Spleen (tissue), 11 donors: ENCODE measurements around the gene CLIP1. TPM values are rescaled to one million over a fixed set of nuclear protein-coding genes. Genes with fewer than 3 reads are reported as not detected.

Source experiments
- DNase-seq: peaks from one replicate; pipeline ENCODE4 v3.0.0-alpha.2; 2020
- H3K27ac ChIP-seq, 8 donors: fragments of 200-600 bp; sonication (generic) in 7 of 8; 1 replicate in 4 of 8; 2 replicates in 4 of 8; pipeline versions ENCODE4 v1.5.0 to v1.8.0; 2016 to 2021; ENCODE audit warnings: inconsistent platforms in 4 of 8, mild to moderate bottlenecking in 4 of 8, moderate library complexity in 1 of 8
- H3K27me3 ChIP-seq, 7 donors: fragments of 200-600 bp; sonication (generic) in 6 of 7; replicated peaks in 1 of 7; 1 replicate in 4 of 7; 2 replicates in 3 of 7; pipeline versions ENCODE4 v1.5.0 to v1.8.0; 2016 to 2021; ENCODE audit warnings: inconsistent platforms in 3 of 7, mild to moderate bottlenecking in 1 of 7
- H3K36me3 ChIP-seq, 6 donors: fragments of 200-600 bp; sonication (generic) in 5 of 6; 1 replicate in 4 of 6; 2 replicates in 2 of 6; pipeline versions ENCODE4 v1.5.0 to v1.8.0; 2016 to 2021; ENCODE audit warnings: inconsistent platforms in 2 of 6
- H3K4me1 ChIP-seq, 6 donors: fragments of 200-600 bp; sonication (generic) in 5 of 6; 1 replicate in 3 of 6; 2 replicates in 3 of 6; pipeline versions ENCODE4 v1.5.0 to v1.8.0; 2016 to 2021; ENCODE audit warnings: inconsistent platforms in 3 of 6
- H3K4me3 ChIP-seq, 8 donors: fragments of 200-600 bp; sonication (generic) in 7 of 8; 1 replicate in 4 of 8; 2 replicates in 4 of 8; pipeline versions ENCODE4 v1.5.0 to v1.8.0; 2016 to 2021; ENCODE audit warnings: inconsistent platforms in 4 of 8, mild to moderate bottlenecking in 4 of 8, moderate library complexity in 2 of 8
- H3K9me3 ChIP-seq, 8 donors: fragments of 200-600 bp; sonication (generic) in 7 of 8; 1 replicate in 4 of 8; 2 replicates in 4 of 8; pipeline versions ENCODE4 v1.5.0 to v1.8.0; 2016 to 2021; ENCODE audit warnings: inconsistent platforms in 4 of 8
- CTCF ChIP-seq, 11 experiments: fragments of 200-600 bp in 7 of 11; fragments of 450-650 bp in 4 of 11; sonication (generic) in 4 of 11; IDR thresholded peaks in 8 of 11; conservative IDR thresholded peaks in 3 of 11; 1 replicate in 7 of 11; 2 replicates in 4 of 11; pipeline versions ENCODE4 v1.4.0 to v1.8.0; 2016 to 2021; ENCODE audit warnings: antibody characterized with exemption in 11 of 11, inconsistent platforms in 4 of 11, mild to moderate bottlenecking in 1 of 11
- POLR2A ChIP-seq, 3 donors: fragments of 450-650 bp; IDR thresholded peaks; one replicate each; pipeline ENCODE4 v1.5.1; 2017; ENCODE audit warnings: antibody characterized with exemption in 3 of 3, mild to moderate bottlenecking in 1 of 3
- POLR2AphosphoS5 ChIP-seq, 3 donors: sonication (generic); formaldehyde crosslinking; IDR thresholded peaks; one replicate each; pipeline ENCODE4 v1.5.1; 2017; ENCODE audit warnings: antibody characterized with exemption in 3 of 3
- WGBS, 5 donors: extraction: QIAGEN DNeasy Blood & Tissue Kit in 3 of 5; methylation state at CpG; one replicate each; pipeline versions ENCODE4 v1.1.5 to v1.1.7; 2013 to 2018; 5-methylcytosine and 5-hydroxymethylcytosine counted together
- intact Hi-C: fragments of 100-400 bp; cut with DNase I; formaldehyde crosslinking; loops from one replicate; pipeline ENCODE4 v1.15.0; 2023; ENCODE audit warnings: low total_unique reads
- polyA plus RNA-seq, 3 donors: library from polyadenylated mRNA; stranded (reverse); fragments of 200-250 nt; gene quantifications; one replicate each; pipeline ENCODE4 v1.2.1, GENCODE V29; 2013
- total RNA-seq, 7 donors: library from RNA; depleted of rRNA in 3 of 7; stranded (reverse); fragments of >200 nt in 3 of 7; fragmentation: NEBNext Ultra II Directional in 4 of 7; extraction: Animal tissue kit (Norgen Biotek cat#: 25700) in 4 of 7; gene quantifications; one replicate each; pipeline versions ENCODE4 v1.1.0 to v1.2.1, GENCODE V29; 2016 to 2021
- donor health status: healthy with polysubstance abuse.
- donor health status: DM: no; HTN: no; CAD: no; lungs with moderate emphysema.
- donor health status: DM: no; HTN: no; CAD: no.
- donor health status: Bipolar disorder and iron deficiency.
- donor health status: healthy.
- donor health status: DM: no; HTN: no; CAD: no.
- donor health status: DM: yes; HTN: yes; CAD: no.

Gene CLIP1
- total and polyA plus RNA-seq, 10 donors: 7.8 to 80.2 (median 57.2) TPM

- no peaks in the 10 kb centered on the region for H3K9me3 ChIP-seq
- 75 to 83% (median 79%) methylated on average over 3 of the region's 3 CpGs for WGBS, 5 donors
- DNase-seq: no peak
- no peaks in the 10 kb centered on the region for H3K27me3 ChIP-seq
- peaks cover 7 to 34% (median 16%) of the 10 kb centered on the region in 6 donors for H3K4me1 ChIP-seq
- H3K36me3 ChIP-seq: peaks cover 0 to 21% (median 0%) of the 10 kb centered on the region in 6 donors
- TF ChIP-seq POLR2A (IDR thresholded peaks at IDR 0.05) (no peak), CTCF (IDR thresholded peaks at IDR 0.05 in 8 of 11, conservative IDR thresholded peaks at IDR 0.05 in 3 of 11) (no peak), POLR2AphosphoS5 (IDR thresholded peaks at IDR 0.05) (no peak)
- no peak overlapping the region for H3K27ac ChIP-seq
- H3K4me3 ChIP-seq: no peak overlapping the region
- intact Hi-C loops: no loop called here
Observed at GRCh38 chr12:122395319-122395718, 27.1 kb downstream of the CLIP1 start.

GRCh38 chr12:122394626-122395194 is 27.8 kb downstream of the CLIP1 start:
- Histone ChIP-seq H3K27ac (no peak overlapping the region), H3K27me3 (no peaks in the 10 kb centered on the region), H3K36me3 (peaks cover 0 to 21% (median 0%) of the 10 kb centered on the region in 6 donors), H3K4me1 (peaks cover 5 to 28% (median 10%) of the 10 kb centered on the region in 6 donors), H3K9me3 (no peaks in the 10 kb centered on the region), H3K4me3 (no peak overlapping the region)
- no peak for DNase-seq
- intact Hi-C loops: no loop called here
- WGBS, 5 donors: 85 to 94% (median 92%) methylated on average over 13 to 15 of the region's 15 CpGs
- TF ChIP-seq CTCF (IDR thresholded peaks at IDR 0.05 in 8 of 11, conservative IDR thresholded peaks at IDR 0.05 in 3 of 11) (no peak), POLR2AphosphoS5 (IDR thresholded peaks at IDR 0.05) (no peak), POLR2A (IDR thresholded peaks at IDR 0.05) (no peak)

- TF ChIP-seq CTCF (IDR thresholded peaks at IDR 0.05 in 8 of 11, conservative IDR thresholded peaks at IDR 0.05 in 3 of 11) (no peak), POLR2AphosphoS5 (IDR thresholded peaks at IDR 0.05) (no peak), POLR2A (IDR thresholded peaks at IDR 0.05) (no peak)
- Histone ChIP-seq H3K36me3 (peaks cover 0 to 21% (median 0%) of the 10 kb centered on the region in 6 donors), H3K27me3 (no peaks in the 10 kb centered on the region), H3K4me1 (peaks cover 0 to 19% (median 2%) of the 10 kb centered on the region in 6 donors), H3K27ac (no peak overlapping the region), H3K4me3 (no peak overlapping the region), H3K9me3 (no peaks in the 10 kb centered on the region)
- no peak for DNase-seq
- 77 to 86% (median 84%) methylated on average over 4 of the region's 4 CpGs for WGBS, 5 donors
- intact Hi-C loops: no loop called here
Observed at GRCh38 chr12:122393817-122394216, 28.7 kb downstream of the CLIP1 start.

GRCh38 chr12:122392411-122392810 is 30.1 kb downstream of the CLIP1 start:
- no peak overlapping the region for H3K4me3 ChIP-seq
- no peak overlapping the region for H3K27ac ChIP-seq
- H3K27me3 ChIP-seq: no peaks in the 10 kb centered on the region
- H3K36me3 ChIP-seq: peaks cover 0 to 21% (median 0%) of the 10 kb centered on the region in 6 donors
- WGBS, 5 donors: 95 to 96% (median 96%) methylated on average over 5 of the region's 5 CpGs
- DNase-seq: no peak
- H3K4me1 ChIP-seq: peaks cover 0 to 17% (median 0%) of the 10 kb centered on the region in 6 donors
- intact Hi-C loops: no loop called here
- no peaks in the 10 kb centered on the region for H3K9me3 ChIP-seq
- TF ChIP-seq CTCF (IDR thresholded peaks at IDR 0.05 in 8 of 11, conservative IDR thresholded peaks at IDR 0.05 in 3 of 11) (no peak), POLR2AphosphoS5 (IDR thresholded peaks at IDR 0.05) (no peak), POLR2A (IDR thresholded peaks at IDR 0.05) (no peak)
